DND-41 (cell line): ENCODE results near the gene TCF7L2.

Source experiments
- EZH2 ChIP-seq: IDR thresholded peaks from 3 replicates; pipeline ENCODE4 v1.6.1; 2012; ENCODE audit warnings: borderline replicate concordance, low read depth, mild to moderate bottlenecking, moderate library complexity, low read length, inconsistent platforms; ENCODE audit not compliant: severe bottlenecking
- TF ChIP-seq, protein P1 (sequence below): IDR thresholded peaks from 2 replicates; pipeline ENCODE4 v1.5.1; 2012; ENCODE audit warnings: borderline replicate concordance, low read length, moderate library complexity, mild to moderate bottlenecking; ENCODE audit not compliant: poor library complexity, severe bottlenecking; ENCODE audit errors: extremely low read depth

GRCh38 chr10:113199459-113199858 is 249.4 kb downstream of the TCF7L2 start:
- TF ChIP-seq, protein P1, sequence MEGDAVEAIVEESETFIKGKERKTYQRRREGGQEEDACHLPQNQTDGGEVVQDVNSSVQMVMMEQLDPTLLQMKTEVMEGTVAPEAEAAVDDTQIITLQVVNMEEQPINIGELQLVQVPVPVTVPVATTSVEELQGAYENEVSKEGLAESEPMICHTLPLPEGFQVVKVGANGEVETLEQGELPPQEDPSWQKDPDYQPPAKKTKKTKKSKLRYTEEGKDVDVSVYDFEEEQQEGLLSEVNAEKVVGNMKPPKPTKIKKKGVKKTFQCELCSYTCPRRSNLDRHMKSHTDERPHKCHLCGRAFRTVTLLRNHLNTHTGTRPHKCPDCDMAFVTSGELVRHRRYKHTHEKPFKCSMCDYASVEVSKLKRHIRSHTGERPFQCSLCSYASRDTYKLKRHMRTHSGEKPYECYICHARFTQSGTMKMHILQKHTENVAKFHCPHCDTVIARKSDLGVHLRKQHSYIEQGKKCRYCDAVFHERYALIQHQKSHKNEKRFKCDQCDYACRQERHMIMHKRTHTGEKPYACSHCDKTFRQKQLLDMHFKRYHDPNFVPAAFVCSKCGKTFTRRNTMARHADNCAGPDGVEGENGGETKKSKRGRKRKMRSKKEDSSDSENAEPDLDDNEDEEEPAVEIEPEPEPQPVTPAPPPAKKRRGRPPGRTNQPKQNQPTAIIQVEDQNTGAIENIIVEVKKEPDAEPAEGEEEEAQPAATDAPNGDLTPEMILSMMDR = no peak
- TF ChIP-seq EZH2 = no peak
